HepG2 (cell line): ENCODE data around the gene EML2. TPM values are rescaled to one million over a fixed set of nuclear protein-coding genes. Genes with fewer than 3 reads are reported as not detected.

Experiments used
- ARID4A ChIP-seq: sonication (generic); formaldehyde crosslinking; IDR thresholded peaks from 2 replicates; pipeline ENCODE4 v1.5.0; 2020; ENCODE audit warnings: mild to moderate bottlenecking, missing genetic modification reagents, borderline replicate concordance
- FOXP4 ChIP-seq: sonication (generic); formaldehyde crosslinking; IDR thresholded peaks from 2 replicates; pipeline ENCODE4 v1.4.0; 2020; ENCODE audit warnings: missing genetic modification reagents
- KDM3A ChIP-seq: IDR thresholded peaks from 2 replicates; pipeline ENCODE4 v1.6.1; 2018; ENCODE audit warnings: low read depth, missing compliant biosample characterization
- LCORL ChIP-seq, 2 experiments: fragments of 450-650 bp in 1 of 2; sonication (generic) in 1 of 2; formaldehyde crosslinking in 1 of 2; IDR thresholded peaks; 2 replicates each; pipeline versions ENCODE4 v1.5.0 to v1.6.1; 2017 to 2020; ENCODE audit warnings: antibody characterized with exemption in 1 of 2, missing genetic modification reagents in 1 of 2
- MIXL1 ChIP-seq: IDR thresholded peaks from 2 replicates; pipeline ENCODE4 v1.6.1; 2016
- RFX3 ChIP-seq: IDR thresholded peaks from 2 replicates; pipeline ENCODE4 v1.6.1; 2016; ENCODE audit warnings: missing biosample characterization, missing genetic modification reagents
- ZHX1 ChIP-seq: sonication (generic); formaldehyde crosslinking; IDR thresholded peaks from 2 replicates; pipeline ENCODE4 v1.8.1; 2022; ENCODE audit warnings: low read depth, mild to moderate bottlenecking, missing genetic modification reagents
- ZNF138 ChIP-seq: sonication (generic); formaldehyde crosslinking; IDR thresholded peaks from 2 replicates; pipeline ENCODE4 v1.5.0; 2020; ENCODE audit warnings: mild to moderate bottlenecking, low read depth, missing genetic modification reagents
- polyA plus RNA-seq, 8 experiments: library from polyadenylated mRNA; depleted of rRNA in 3 of 8; stranded (reverse) in 7 of 8; unstranded in 1 of 8; fragments of >200 nt; fragmentation: Illumina TruSeq in 4 of 8; extraction: Trizol in 4 of 8; gene quantifications; 2 replicates each; pipeline versions ENCODE4 v1.2.1 to v1.2.3, GENCODE V29; 2011 to 2016; ENCODE audit warnings: low read depth in 4 of 8, missing spikeins in 1 of 8, mixed read lengths in 1 of 8; ENCODE audit not compliant: insufficient read depth in 1 of 8
- total RNA-seq, 5 experiments: library from RNA; depleted of rRNA; stranded (reverse); fragments of >200 nt; fragmentation: Illumina TruSeq; extraction: Trizol; gene quantifications; 2 replicates each; pipeline ENCODE4 v1.2.3, GENCODE V29; 2016; ENCODE audit warnings: low read depth in 1 of 5
- TF ChIP-seq, protein P1 (sequence below): sonication (generic); formaldehyde crosslinking; IDR thresholded peaks from 2 replicates; pipeline ENCODE4 v1.5.1; 2020; ENCODE audit warnings: missing genetic modification reagents, mild to moderate bottlenecking, borderline replicate concordance
- TF ChIP-seq, protein P2 (sequence below): sonication (generic); formaldehyde crosslinking; conservative IDR thresholded peaks from 2 replicates; pipeline ENCODE4 v1.8.0; 2022; ENCODE audit warnings: low read depth, missing genetic modification reagents
- TF ChIP-seq, protein P3 (sequence below): sonication (generic); formaldehyde crosslinking; IDR thresholded peaks from 2 replicates; pipeline ENCODE4 v1.4.0; 2020; ENCODE audit warnings: mild to moderate bottlenecking, missing genetic modification reagents
- TF ChIP-seq, protein P4 (sequence below): fragments of 450-650 bp; IDR thresholded peaks from 2 replicates; pipeline ENCODE4 v1.6.1; 2016

EML2 gene
- total and polyA plus RNA-seq, 2 of the 13 experiments (the other 11 are each of a cell fraction or from before 2014, with no cell fraction given), result 7.3 to 12.9 TPM

GRCh38 chr19:45584332-45585157 lies 54.7 kb downstream of the EML2 start, which contains the start of gene OPA3 (continued):
- TF ChIP-seq ZHX1 (CRISPR knock-in tag) (peak; percentile 100), ARID4A (CRISPR knock-in tag) (peak; percentile 77), ZNF138 (no peak), RFX3 (0 out of 2 replicates have a peak, but pooled peaks have one; percentile 10), MIXL1 (CRISPR knock-in tag) (0 out of 2 replicates have a peak, but pooled peaks have one; percentile 6), KDM3A (CRISPR knock-in tag) (peak; percentile 79; the same call in 1 of the 2 replicates), FOXP4 (CRISPR knock-in tag) (peak; percentile 49; the same call in 1 of the 2 replicates), LCORL (IDR thresholded peaks at IDR 0.05) (no peak), LCORL (CRISPR knock-in tag; IDR thresholded peaks at IDR 0.05) (peak; percentile 39; the same call in 1 of the 2 replicates)
- TF ChIP-seq, protein P1, sequence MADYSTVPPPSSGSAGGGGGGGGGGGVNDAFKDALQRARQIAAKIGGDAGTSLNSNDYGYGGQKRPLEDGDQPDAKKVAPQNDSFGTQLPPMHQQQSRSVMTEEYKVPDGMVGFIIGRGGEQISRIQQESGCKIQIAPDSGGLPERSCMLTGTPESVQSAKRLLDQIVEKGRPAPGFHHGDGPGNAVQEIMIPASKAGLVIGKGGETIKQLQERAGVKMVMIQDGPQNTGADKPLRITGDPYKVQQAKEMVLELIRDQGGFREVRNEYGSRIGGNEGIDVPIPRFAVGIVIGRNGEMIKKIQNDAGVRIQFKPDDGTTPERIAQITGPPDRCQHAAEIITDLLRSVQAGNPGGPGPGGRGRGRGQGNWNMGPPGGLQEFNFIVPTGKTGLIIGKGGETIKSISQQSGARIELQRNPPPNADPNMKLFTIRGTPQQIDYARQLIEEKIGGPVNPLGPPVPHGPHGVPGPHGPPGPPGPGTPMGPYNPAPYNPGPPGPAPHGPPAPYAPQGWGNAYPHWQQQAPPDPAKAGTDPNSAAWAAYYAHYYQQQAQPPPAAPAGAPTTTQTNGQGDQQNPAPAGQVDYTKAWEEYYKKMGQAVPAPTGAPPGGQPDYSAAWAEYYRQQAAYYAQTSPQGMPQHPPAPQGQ (CRISPR knock-in tag), result no peak
- TF ChIP-seq, protein P2, sequence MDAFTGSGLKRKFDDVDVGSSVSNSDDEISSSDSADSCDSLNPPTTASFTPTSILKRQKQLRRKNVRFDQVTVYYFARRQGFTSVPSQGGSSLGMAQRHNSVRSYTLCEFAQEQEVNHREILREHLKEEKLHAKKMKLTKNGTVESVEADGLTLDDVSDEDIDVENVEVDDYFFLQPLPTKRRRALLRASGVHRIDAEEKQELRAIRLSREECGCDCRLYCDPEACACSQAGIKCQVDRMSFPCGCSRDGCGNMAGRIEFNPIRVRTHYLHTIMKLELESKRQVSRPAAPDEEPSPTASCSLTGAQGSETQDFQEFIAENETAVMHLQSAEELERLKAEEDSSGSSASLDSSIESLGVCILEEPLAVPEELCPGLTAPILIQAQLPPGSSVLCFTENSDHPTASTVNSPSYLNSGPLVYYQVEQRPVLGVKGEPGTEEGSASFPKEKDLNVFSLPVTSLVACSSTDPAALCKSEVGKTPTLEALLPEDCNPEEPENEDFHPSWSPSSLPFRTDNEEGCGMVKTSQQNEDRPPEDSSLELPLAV (CRISPR knock-in tag), result no peak
- TF ChIP-seq, protein P3, sequence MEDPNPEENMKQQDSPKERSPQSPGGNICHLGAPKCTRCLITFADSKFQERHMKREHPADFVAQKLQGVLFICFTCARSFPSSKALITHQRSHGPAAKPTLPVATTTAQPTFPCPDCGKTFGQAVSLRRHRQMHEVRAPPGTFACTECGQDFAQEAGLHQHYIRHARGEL (CRISPR knock-in tag), result no peak
- TF ChIP-seq, protein P4, sequence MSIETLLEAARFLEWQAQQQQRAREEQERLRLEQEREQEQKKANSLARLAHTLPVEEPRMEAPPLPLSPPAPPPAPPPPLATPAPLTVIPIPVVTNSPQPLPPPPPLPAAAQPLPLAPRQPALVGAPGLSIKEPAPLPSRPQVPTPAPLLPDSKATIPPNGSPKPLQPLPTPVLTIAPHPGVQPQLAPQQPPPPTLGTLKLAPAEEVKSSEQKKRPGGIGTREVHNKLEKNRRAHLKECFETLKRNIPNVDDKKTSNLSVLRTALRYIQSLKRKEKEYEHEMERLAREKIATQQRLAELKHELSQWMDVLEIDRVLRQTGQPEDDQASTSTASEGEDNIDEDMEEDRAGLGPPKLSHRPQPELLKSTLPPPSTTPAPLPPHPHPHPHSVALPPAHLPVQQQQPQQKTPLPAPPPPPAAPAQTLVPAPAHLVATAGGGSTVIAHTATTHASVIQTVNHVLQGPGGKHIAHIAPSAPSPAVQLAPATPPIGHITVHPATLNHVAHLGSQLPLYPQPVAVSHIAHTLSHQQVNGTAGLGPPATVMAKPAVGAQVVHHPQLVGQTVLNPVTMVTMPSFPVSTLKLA, result peak; percentile 60
